SIG-M5 treated with dmso at 0.1 percent for 504 hours (cell line): ENCODE results near the gene PLEKHG5.
"Not testable (repeated sequence)": the region's sequence is repeated elsewhere in the genome, so short reads cannot be mapped to it uniquely, and the experiment has no call there.

Experiments
- DNase-seq: peaks from one replicate; lab custom pipeline; 2025; ENCODE audit not compliant: unreplicated experiment; lab: John Stamatoyannopoulos, UW

Gene PLEKHG5

DNA sequence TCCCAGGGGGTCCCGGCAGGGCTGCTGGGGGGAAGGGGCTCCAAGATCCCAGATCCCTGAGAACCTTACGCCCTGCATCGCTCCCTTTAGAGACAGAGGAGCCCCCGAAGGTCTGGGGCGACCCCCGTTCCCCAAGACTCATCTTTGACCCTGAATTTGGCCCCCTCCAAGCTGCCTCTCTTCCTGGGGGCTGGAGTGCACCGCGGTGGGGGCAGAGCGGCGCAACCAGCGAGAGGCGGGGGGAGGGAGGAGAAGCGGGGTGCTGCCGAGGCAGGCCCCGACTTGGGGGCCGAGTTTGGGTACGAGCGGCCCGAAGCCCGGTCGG lies 5.4 kb upstream of the PLEKHG5 start:
- DNase-seq: no peak

DNA sequence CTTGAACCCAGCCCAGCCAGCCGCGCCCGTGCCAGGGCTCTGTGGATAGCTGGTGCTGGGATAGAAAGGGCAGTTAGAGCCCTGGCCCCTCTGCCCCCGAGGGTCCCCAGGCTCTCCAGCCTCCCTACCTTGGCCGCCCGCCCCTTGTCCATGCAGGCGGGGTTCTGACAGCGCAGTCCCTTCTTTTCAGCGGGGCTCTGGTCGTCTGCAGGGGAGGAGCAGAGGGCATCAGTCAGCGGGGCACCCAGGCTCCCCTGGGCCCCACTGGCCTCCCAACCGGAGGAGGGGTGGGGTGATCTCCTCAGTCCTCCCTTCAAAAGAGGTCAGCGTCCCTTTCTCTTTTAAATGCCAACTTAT lies 4.9 kb upstream of the PLEKHG5 start:
- DNase-seq: no peak

- no peak for DNase-seq
Observed at GRCh38 chr1:6495540-6496364, 4.3 kb upstream of the PLEKHG5 start.

DNA sequence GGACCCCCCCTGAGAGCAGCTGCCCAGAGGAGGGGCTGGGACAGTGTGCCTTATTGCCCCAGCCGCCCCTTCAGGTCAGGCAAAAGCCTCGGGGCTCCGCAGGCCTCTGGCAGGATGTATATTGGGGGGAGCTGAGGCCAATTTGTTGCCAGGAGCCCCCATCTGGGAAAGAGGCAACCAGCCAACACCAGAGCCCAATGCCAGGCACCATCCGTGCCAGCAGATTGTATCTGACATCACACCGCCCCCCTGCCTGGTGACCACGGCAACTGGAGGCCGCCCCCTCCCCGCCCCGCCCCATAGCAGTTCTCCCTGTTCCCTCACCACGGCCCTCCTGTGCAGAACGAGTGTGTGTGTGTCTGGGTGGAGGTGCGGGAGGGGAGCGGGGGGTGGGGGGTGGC lies 3.6 kb upstream of the PLEKHG5 start:
- DNase-seq: no peak

GRCh38 chr1:6494627-6495026 lies 3.2 kb upstream of the PLEKHG5 start:
- no peak for DNase-seq

- DNase-seq: not testable (repeated sequence)
Observed at GRCh38 chr1:6493834-6494223, 2.4 kb upstream of the PLEKHG5 start.

DNA sequence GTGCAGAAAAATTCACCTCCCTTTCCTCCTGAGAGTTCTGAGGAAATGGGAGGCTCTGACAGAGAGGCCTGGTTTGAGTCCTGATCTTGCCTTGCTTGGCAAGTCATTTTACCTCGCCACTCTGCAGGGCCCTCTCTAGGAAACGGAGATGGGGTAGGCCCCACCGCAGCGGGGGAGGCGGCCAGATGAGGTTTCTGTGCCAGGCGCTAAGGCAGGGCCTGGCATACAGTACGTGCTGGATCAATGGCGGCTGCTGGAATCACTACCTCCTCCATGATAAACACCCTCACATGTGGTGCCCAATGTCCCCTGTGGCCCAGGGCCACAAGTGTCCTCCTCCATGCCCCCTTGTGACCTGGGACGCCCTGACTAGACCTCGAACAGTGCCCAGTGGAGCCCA lies 499 bp upstream of the PLEKHG5 start:
- DNase-seq: no peak

- DNase-seq: no peak
Observed at GRCh38 chr1:6491081-6491449, 402 bp downstream of the PLEKHG5 start.

GRCh38 chr1:6490181-6491080 lies 1.0 kb downstream of the PLEKHG5 start:
- no peak for DNase-seq

DNA sequence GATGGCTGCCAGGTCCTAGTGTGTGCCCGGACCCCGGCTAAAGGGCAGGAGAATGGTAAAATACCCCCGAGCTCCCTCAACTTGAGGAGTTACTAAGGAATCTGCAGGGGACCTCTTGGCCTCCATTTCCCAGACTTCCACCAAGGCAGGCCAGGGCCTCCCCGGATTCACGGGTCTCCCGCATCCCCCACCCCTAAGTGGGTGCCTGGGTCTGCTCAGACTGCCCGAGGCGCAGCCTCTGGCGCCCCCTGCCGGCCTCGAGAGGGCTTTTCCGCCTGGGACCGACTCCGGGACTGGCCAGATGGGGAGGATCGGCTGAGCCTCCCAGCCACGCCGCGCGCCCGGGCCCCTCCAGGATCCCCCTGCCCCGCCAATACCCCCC lies 1.7 kb downstream of the PLEKHG5 start:
- peak; percentile 55 for DNase-seq

GRCh38 chr1:6489383-6489765 lies 2.1 kb downstream of the PLEKHG5 start:
- no peak for DNase-seq

DNA sequence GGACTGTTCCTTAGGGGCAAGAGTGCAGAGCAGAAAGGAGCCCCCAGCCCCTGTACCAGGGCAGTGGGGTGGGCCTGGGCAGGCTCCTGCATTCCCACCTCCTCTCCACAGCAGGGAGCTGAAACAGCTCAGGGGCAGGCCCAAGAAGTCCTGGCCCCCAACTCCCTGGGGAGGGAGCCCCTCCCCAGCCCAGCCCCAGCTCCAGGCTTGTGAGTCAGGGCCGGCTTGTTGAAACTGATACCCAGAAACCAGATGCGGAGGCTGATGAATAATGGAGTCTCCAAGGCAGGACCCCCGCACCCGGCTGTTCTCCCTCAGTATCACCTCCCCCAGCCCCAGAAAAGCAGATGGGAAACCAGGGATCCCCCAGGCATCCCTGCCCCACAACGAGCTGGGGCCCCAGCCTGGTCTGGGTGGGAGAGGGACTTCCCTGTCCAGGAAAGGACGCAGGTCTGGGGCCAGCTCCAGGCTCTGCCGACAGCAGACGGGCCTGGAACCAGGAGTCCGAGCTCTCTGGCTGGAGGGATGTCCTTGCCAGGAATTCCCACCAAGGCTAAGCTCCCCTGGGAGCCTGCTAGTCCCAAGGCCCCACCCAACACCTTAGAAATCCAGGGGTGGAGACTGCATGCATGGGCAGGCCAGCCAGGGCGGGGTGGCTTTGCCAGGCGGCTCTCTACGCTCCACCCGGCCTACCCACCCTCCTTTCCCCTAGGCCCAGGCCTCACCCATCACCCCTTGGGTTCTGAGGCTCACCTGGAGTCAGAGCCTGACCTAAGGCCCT lies 2.7 kb downstream of the PLEKHG5 start:
- no peak for DNase-seq

GRCh38 chr1:6487804-6488484 lies 3.5 kb downstream of the PLEKHG5 start:
- no peak for DNase-seq

- peak; percentile 72 for DNase-seq
Observed at GRCh38 chr1:6486433-6487011, 4.9 kb downstream of the PLEKHG5 start.

DNA sequence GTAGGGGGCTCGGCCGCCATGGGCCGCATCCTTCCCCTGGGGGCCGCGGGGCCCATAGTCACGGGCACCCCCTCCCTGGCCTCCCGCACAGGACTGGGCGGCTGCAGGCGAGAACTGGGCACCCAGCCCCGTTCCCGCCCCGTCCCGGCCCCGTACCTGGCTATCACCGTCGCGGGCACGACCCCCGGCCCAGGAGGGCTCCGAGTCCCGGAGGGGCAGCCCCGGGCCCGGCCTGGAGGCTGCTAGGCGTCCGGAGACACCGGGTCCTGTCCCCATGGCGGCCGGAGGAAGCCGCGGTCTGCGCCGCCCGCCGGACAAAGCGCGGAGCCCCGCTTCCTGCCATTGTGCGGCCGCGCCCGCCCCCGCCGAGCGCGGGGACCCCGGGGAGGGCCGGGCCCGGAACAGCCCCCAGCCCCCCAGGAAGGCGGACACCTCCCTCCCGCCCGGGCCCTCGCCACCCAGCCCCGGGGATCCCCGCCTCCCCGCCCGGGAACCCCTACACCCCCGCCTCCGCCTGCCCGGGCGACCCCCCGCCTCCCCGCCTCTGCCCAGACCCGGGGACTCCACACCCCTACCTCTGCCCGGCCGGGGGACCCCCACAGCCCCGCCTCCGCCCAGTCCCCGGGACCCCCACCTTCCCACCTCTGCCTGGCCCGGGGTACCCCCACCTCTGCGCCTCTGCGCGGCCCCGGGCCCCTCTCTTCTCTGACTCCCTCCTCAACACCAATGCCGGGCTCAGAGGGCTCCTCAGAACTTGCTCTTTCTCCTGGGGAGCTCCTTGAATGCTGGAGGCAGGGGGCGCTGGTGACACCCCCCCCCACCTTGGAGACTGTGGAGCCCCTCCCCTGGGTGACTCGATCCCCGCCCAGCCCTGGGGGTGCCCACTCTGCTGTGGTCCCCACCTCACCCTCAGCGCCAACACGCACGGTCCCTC lies 6.0 kb downstream of the PLEKHG5 start:
- no peak for DNase-seq

DNA sequence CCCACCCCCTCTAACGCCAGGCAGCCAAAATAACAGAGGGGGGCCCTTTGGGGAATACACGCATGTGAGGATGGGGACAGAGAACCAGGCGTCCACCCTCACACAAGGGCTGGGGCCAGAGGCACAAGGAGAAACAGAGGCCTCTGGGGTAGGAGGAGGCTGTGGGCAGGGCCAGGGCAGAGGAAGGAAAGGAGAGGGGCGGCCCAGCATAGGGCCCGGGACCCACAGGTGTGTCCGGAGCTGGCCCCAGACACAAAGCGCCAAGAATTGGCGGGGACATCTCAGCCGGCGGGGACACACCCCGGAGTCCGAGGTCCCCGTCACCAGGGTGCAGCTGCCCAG lies 6.7 kb downstream of the PLEKHG5 start:
- DNase-seq: no peak

DNA sequence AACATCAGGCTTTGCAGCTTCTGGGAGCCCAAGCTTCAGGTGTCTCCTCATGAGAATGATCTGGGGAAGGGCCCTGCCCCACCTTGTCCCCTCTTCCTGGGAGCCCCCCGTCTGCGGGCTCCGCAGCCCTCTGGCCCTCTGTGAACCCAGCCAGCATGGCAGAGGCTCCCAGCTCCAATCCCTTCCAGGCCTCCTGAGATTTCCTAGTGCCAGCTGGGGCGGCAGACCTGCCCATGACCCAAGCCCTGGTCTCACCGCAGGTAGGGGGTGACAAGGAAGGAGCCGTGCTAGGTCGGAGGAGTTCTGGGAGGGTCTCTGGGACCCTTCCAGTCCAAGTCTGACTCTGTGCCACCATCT lies 7.7 kb downstream of the PLEKHG5 start:
- DNase-seq: no peak

DNA sequence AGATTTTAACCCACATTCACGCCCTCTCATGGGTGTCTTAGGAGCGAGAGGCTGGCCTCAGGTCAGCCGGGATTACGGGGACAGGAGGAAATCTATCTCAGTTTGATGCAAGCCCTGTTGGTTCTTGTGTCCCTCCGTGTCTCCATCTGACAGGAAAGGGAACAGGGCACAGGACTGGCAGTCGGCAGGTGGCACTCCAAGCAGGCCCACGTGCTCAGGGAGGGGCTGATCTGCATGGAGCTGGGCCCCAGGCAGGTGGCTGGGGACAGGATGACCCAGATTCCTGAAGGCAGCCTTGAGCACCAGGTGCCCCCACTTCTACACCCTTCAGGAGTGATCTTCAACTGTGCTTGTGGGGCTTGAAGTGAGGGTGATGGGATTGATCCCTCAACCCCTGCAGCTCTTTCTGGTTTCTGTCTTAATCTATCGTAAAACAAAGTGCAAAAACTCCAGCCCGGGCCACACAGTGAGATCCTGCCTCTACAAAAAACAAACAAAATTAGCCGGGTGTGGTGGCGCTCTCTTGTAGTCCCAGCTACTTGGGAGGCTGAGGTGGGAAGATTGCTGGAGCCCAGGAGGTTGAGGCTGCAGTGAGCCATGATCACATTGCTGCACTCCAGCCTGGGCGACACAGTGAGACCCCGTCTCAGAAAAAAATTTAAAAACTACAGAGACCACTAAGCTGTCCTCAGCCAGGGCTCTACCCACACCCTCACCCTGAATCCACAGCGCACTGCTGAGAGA lies 8.3 kb downstream of the PLEKHG5 start:
- no peak for DNase-seq

- DNase-seq: no peak
Observed at GRCh38 chr1:6481820-6482219, 9.6 kb downstream of the PLEKHG5 start.
